Epithelial cell of proximal tubule (primary cell): Measurements from ENCODE around the gene TBC1D16. TPM values are rescaled to one million over a fixed set of nuclear protein-coding genes. Genes with fewer than 3 reads are reported as not detected.

Experiments used
- DNase-seq: peaks from one replicate; pipeline ENCODE4 v3.0.0-alpha.2; 2011; ENCODE audit warnings: low read depth
- H3K4me3 ChIP-seq: 2 replicates; pipeline ENCODE4 v1.5.1; 2011; ENCODE audit warnings: low read depth, mild to moderate bottlenecking, low read length
- CTCF ChIP-seq: conservative IDR thresholded peaks from 2 replicates; pipeline ENCODE4 v1.5.1; 2012; ENCODE audit warnings: low read depth, mild to moderate bottlenecking, low read length
- total RNA-seq: library from RNA; depleted of rRNA; stranded (reverse); fragments of >200 nt; gene quantifications from 2 replicates; pipeline ENCODE4 v1.2.3, GENCODE V29; 2015

Gene TBC1D16
- total RNA-seq, 1 donor from 2014 or later = 19.9 TPM

- no peak for DNase-seq
- no peak overlapping the region for H3K4me3 ChIP-seq
- no peak for TF ChIP-seq CTCF
These were observed 82.3 kb downstream of the TBC1D16 start for GRCh38 chr17:79953335-79953734.

- DNase-seq = no peak
- no peak for TF ChIP-seq CTCF
- no peak overlapping the region for H3K4me3 ChIP-seq
These were observed 82.8 kb downstream of the TBC1D16 start for GRCh38 chr17:79952901-79953300.

GRCh38 chr17:79952265-79952877 is 83.3 kb downstream of the TBC1D16 start:
- no peak overlapping the region for H3K4me3 ChIP-seq
- no peak for DNase-seq
- no peak for TF ChIP-seq CTCF

GRCh38 chr17:79951361-79952264 is 84.1 kb downstream of the TBC1D16 start:
- DNase-seq = no peak
- no peak for TF ChIP-seq CTCF
- H3K4me3 ChIP-seq = no peak overlapping the region

GRCh38 chr17:79950751-79951150 is 84.9 kb downstream of the TBC1D16 start:
- no peak for TF ChIP-seq CTCF
- H3K4me3 ChIP-seq = no peak overlapping the region
- no peak for DNase-seq

- no peak for TF ChIP-seq CTCF
- no peak for DNase-seq
- H3K4me3 ChIP-seq = no peak overlapping the region
These were observed 85.4 kb downstream of the TBC1D16 start for GRCh38 chr17:79950306-79950705.
